ENCODE data around the gene TMEM243. TPM values are rescaled to one million over a fixed set of nuclear protein-coding genes. Genes with fewer than 3 reads are reported as not detected.
A peak's percentile ranks its signal among the peaks of the same experiment; 100 is the strongest.

TMEM243 gene
- total RNA-seq, 2 donors from 2014 or later: 18.7 to 21.0 TPM

GRCh38 chr7:87147500-87147899, 72.0 kb downstream of the TMEM243 start:
- no peak for DNase-seq (ENCODE audit: low spot score)
- intact Hi-C loops (cut with DNase I): loop anchor here in 1 of 2 donors (10.0 kb wide), 1 partner anchor 203 kb away; no protein-coding TSS in a partner anchor

DNA sequence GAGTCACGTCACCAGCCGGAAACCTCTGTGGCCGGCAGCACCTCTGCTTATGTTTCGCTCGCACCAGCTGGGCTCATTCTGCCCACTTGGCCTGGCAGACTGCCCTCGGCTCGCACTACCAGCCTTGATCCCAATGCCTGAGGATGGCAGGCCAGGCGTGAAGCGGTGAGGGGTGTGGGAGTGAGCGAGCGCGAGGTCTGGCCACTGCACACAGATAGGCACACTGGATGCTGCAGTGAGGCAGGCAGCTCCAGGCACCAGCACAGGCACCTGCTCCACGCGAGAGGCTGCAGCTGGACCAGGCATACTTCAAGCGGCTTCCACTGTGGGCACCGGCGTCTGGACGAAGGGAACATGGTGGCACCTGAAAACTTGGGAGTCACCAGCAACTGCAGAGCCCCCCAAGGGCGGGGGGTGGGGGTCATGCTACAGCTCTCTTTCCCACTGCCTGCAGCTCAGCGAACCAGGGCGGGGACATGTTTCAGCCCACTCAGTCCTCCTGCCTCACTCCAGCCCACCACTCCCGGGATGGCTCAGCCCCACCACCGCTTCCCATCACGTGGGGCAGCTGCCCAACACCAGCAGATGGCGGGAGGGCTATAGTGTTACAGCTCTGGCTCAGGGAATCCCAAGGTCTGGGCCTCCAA, 72.7 kb downstream of the TMEM243 start:
- peak; percentile 68 for DNase-seq (ENCODE audit: low spot score)
- intact Hi-C loops (cut with DNase I): loop anchor here in 1 of 2 donors (10.0 kb wide), 1 partner anchor 202 kb away; no protein-coding TSS in a partner anchor

Other genes with a start within 250 kb of the TMEM243 start
- gene ELAPOR2, start 160.1 kb downstream of the TMEM243 start, total RNA-seq: 10 to 100 TPM; 17.8 to 20.4 TPM
- gene DMTF1, start 67.3 kb downstream of the TMEM243 start, total RNA-seq: 10 to 100 TPM; 57.7 to 63.6 TPM
- 10 to 100 TPM; 11.8 to 12.4 TPM for gene CROT, start 125.9 kb upstream of the TMEM243 start, total RNA-seq

Measured in posterior vena cava (tissue), 2 donors.